GM12892 (cell line): ENCODE results near the gene TFB1M.

Source experiments
- DNase-seq: peaks from one replicate; pipeline ENCODE4 v3.0.0; 2011; ENCODE audit not compliant: insufficient read length
- FAIRE-seq: peaks from 2 replicates; lab custom pipeline; 2011; peaks lifted over from hg19 to GRCh38; lab: Jason Lieb, UNC
- POLR2A ChIP-seq: IDR thresholded peaks from 2 replicates; pipeline ENCODE4 v1.6.1; 2011; ENCODE audit warnings: low read depth, low read length, control low read depth
- POLR2AphosphoS5 ChIP-seq: IDR thresholded peaks from 2 replicates; pipeline ENCODE4 v1.6.1; 2011; ENCODE audit warnings: low read depth, low read length, control low read depth
- TAF1 ChIP-seq: IDR thresholded peaks from 2 replicates; pipeline ENCODE4 v1.6.1; 2011; ENCODE audit warnings: low read depth, mild to moderate bottlenecking, control low read depth, low read length, borderline replicate concordance

Gene TFB1M

DNA sequence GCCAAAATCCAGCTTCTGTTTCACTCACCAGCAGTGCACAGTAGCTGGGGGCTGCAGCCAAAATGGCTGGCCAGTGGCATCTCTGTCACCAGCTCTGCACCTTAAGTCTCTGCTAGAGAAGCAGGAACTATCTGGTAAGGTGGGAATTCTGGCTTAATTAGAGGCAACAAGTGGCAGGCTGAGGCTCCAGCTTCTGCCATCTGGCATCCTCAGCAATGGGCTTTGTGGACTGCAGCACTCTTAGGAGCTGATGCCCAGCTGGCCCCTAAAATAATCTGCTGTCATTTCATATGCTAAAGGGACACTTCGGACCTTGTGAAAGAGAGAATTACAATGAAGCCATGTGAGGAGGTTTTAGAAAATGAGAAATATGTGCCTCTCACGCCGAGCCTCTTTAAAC, 55.1 kb downstream of the TFB1M start:
- FAIRE-seq (no peak), DNase-seq (no peak)
- TF ChIP-seq TAF1 (no peak), POLR2A (no peak), POLR2AphosphoS5 (no peak)

GRCh38 chr6:155257796-155258195, 56.5 kb downstream of the TFB1M start:
- no peak for FAIRE-seq
- TF ChIP-seq POLR2A: no peak
- no peak for TF ChIP-seq TAF1
- no peak for TF ChIP-seq POLR2AphosphoS5
- DNase-seq: no peak

DNA sequence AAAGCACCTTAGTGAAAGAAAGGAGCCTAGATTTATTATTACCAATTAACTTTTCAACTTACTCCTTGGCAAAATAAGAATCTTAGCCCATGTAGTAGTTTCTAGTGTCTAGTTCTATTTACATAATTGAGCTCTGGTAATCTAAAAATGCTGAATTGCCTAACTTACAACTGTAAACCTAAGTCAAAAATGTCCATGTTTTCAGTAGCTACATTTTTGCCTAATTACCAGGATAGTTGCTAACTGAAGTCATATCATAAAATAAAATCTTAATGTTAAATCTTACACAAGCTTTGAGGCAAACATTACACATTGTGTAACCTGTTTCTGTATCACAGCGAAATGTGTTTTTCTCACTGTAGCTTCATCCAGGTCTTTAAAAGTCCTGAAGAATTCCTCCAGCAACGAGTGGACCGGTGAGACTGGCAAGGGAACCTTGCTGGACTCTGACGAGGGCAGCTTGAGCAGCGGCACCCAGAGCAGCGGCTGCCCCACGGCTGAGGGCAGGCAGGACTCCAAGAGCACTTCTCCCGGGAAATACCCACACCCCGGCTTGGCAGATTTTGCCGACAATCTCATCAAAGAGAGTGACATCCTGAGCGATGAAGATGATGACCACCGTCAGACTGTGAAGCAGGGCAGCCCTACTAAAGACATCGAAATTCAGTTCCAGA, 58.0 kb downstream of the TFB1M start:
- no peak for TF ChIP-seq POLR2A
- no peak for TF ChIP-seq POLR2AphosphoS5
- DNase-seq (no peak), FAIRE-seq (no peak)

- DNase-seq: no peak
- TF ChIP-seq POLR2AphosphoS5 (no peak), TAF1 (no peak), POLR2A (no peak)
- FAIRE-seq: no peak
Observed at GRCh38 chr6:155254139-155254538, 60.1 kb downstream of the TFB1M start.

GRCh38 chr6:155253337-155253736, 60.9 kb downstream of the TFB1M start:
- TF ChIP-seq TAF1 (no peak), POLR2A (no peak), POLR2AphosphoS5 (no peak)
- no peak for DNase-seq
- FAIRE-seq: no peak

GRCh38 chr6:155252581-155252980, 61.7 kb downstream of the TFB1M start:
- FAIRE-seq (no peak), DNase-seq (no peak)
- TF ChIP-seq POLR2AphosphoS5 (no peak), TAF1 (no peak), POLR2A (no peak)

- no peak for DNase-seq
- TF ChIP-seq POLR2AphosphoS5: no peak
- no peak for TF ChIP-seq POLR2A
- TF ChIP-seq TAF1: no peak
- no peak for FAIRE-seq
Observed at GRCh38 chr6:155250701-155251381, 63.4 kb downstream of the TFB1M start.

DNA sequence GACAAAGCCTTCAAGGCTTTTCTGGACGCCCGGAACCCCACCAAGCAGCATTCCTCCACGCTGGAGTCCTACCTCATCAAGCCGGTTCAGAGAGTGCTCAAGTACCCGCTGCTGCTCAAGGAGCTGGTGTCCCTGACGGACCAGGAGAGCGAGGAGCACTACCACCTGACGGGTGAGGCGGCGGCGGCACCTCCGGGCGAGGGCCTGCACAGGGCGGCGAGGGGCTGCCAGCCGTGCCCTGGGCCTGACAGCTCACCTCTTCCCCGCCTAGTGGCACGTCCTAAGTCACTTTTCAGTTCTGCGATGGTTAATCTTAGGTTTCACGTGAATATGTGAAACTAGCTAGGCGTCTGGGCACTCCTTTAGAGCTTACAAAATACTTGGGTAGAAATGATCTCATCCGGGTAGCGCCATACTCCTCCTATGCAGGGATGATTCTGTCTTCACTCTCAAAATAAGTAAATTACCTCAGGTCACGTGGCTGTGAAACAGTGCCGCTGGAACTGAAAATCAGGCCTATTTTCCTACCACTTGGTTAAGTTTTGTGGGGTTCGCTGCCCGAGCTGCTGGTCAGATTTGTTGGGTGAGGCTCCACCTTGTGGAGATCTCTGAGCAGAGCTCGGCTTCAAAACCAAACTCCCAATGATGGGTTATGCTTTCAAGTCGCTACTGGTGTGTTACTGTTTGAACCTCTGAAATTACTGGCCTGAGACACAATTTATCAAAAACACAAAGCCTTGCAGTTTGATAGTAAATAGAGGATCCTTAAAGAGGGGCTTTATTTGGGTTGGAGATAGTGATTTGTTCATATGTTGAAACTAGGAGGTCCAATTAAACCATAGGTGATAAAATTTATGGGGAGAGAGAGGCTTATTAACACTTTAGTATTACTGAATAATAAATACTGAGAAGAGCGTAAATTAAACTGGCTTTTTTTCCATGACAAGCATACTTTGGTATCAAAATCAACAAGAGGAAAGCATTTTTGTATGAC, 66.0 kb downstream of the TFB1M start:
- DNase-seq (peak; percentile 43), FAIRE-seq (peak; percentile 87)
- TF ChIP-seq POLR2AphosphoS5 (peak; percentile 39; the same call in 1 of the 2 replicates), POLR2A (no peak), TAF1 (no peak)

DNA sequence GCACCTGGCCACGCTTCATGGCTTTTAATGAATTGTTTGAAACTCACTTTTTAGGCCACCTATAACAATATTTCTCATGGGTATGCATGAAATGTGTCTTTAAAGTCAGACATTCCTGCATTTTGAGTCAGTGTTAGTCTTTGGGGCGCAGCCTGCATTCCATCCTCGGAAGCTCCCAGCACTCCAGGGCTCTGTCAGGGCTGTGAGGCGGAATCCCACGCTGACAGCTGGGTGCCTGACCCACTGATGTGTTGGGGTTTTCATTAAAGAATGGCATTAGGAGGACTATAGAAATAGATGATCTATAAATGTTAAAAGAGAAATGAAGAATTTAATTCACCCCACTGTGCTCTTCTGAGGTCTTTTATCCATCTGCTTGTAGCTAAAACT, 66.7 kb downstream of the TFB1M start:
- DNase-seq (no peak), FAIRE-seq (no peak)
- TF ChIP-seq POLR2A: no peak
- no peak for TF ChIP-seq POLR2AphosphoS5
- TF ChIP-seq TAF1: no peak

GRCh38 chr6:155246825-155247224, 67.5 kb downstream of the TFB1M start:
- DNase-seq (no peak), FAIRE-seq (no peak)
- 0 out of 2 replicates have a peak, but pooled peaks have one; percentile 15 for TF ChIP-seq POLR2AphosphoS5
- TF ChIP-seq TAF1: no peak
- TF ChIP-seq POLR2A: no peak

- FAIRE-seq (no peak), DNase-seq (no peak)
- no peak for TF ChIP-seq POLR2AphosphoS5
- no peak for TF ChIP-seq POLR2A
- no peak for TF ChIP-seq TAF1
Observed at GRCh38 chr6:155245831-155246230, 68.5 kb downstream of the TFB1M start.

- FAIRE-seq: no peak
- no peak for TF ChIP-seq TAF1
- no peak for TF ChIP-seq POLR2A
- no peak for TF ChIP-seq POLR2AphosphoS5
Observed at GRCh38 chr6:155245193-155245592, 69.1 kb downstream of the TFB1M start.

DNA sequence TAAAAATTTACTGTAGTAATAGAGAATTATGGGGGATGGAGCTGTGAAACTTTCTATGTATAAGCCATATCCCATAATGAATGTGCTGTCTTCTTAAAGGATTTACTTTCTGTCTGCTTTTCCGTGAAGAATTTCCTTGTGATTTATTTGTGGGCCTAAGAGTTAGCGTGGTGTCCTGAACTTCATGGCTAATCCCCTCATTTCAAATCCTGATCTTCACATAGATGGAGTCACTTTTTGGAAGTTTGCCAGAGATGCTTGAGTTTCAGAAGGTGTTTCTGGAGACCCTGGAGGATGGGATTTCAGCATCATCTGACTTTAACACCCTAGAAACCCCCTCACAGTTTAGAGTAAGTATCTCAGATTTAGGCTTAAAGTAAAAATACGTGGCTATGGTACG, 69.8 kb downstream of the TFB1M start:
- no peak for FAIRE-seq
- TF ChIP-seq TAF1 (no peak), POLR2AphosphoS5 (no peak), POLR2A (no peak)

More at GRCh38 chr6:155245193-155245592, 69.1 kb downstream of the TFB1M start:
- no peak for DNase-seq

More for the DNA sequence above, 69.8 kb downstream of the TFB1M start:
- no peak for DNase-seq
